HCT116 (cell line): Measurements from ENCODE around the gene NTSR1. TPM values are rescaled to one million over a fixed set of nuclear protein-coding genes. Genes with fewer than 3 reads are reported as not detected.

Source experiments
- ATAC-seq: fragments of 200-7000 bp; cut with Tn5 transposase; 2 replicates; pipeline ENCODE4 v1.9.1; 2020; ENCODE audit warnings: mild to moderate bottlenecking, moderate library complexity
- BruUV-seq: library from RNA; stranded (reverse); fragments of 400-500 nt; replicated peaks from 2 replicates; lab custom pipeline; 2021; lab: Mats Ljungman, UMichigan
- CTCF ChIA-PET: fragments of 300-600 bp; sonication (Branson Sonifier 250); formaldehyde crosslinking; loops from one replicate; lab custom pipeline; 2021; ENCODE audit warnings: antibody characterized with exemption; lab: Charles Lee
- POLR2A ChIA-PET: fragments of 300-600, 350-600 bp; sonication (Branson Sonifier 250); formaldehyde crosslinking; loops from one replicate; lab custom pipeline; 2021; ENCODE audit warnings: antibody characterized with exemption; lab: Charles Lee
- RAD21 ChIA-PET, 2 experiments: fragments of 300-600 bp; sonication (Branson Sonifier 250); formaldehyde crosslinking; loops; one replicate each; lab custom pipeline; 2023; ENCODE audit warnings: low total read pairs in 2 of 2; ENCODE audit not compliant: uncharacterized antibody in 2 of 2, unreplicated experiment in 2 of 2, low non-redundant PET in 1 of 2; lab: Charles Lee
- DNase-seq: peaks from one replicate; pipeline ENCODE4 v3.0.0-alpha.2; 2010; ENCODE audit warnings: low read depth, low spot score
- H2AFZ ChIP-seq: fragments of 200-600 bp; shearing (Covaris generic), sonication (generic); 2 replicates; pipeline ENCODE4 v1.6.1; 2017; ENCODE audit warnings: low read depth, mixed run types, mixed read lengths, antibody characterized with exemption, low read length; ENCODE audit not compliant: poor library complexity, severe bottlenecking
- H3K27ac ChIP-seq: 2 replicates; pipeline ENCODE4 v1.5.1; 2012; ENCODE audit warnings: low read depth, low read length
- H3K27me3 ChIP-seq: fragments of 200-600 bp; sonication (generic); 2 replicates; pipeline ENCODE4 v1.6.1; 2016; ENCODE audit warnings: mixed run types, low read length, mixed read lengths; ENCODE audit not compliant: insufficient read depth
- H3K36me3 ChIP-seq, 2 experiments: fragments of 200-500 bp in 1 of 2; fragments of 200-600 bp in 1 of 2; sonication (Bioruptor generic) in 1 of 2; sonication (generic) in 1 of 2; 2 replicates each; pipeline versions ENCODE4 v1.5.1 to v1.6.1; 2014 to 2016; ENCODE audit warnings: low read length in 2 of 2, inconsistent platforms in 1 of 2, mixed read lengths in 1 of 2, mixed run types in 1 of 2; ENCODE audit not compliant: insufficient read depth in 2 of 2, control insufficient read depth in 1 of 2
- H3K4me1 ChIP-seq, 2 experiments: fragments of 200-600 bp in 1 of 2; sonication (generic) in 1 of 2; 2 replicates each; pipeline versions ENCODE4 v1.5.1 to v1.6.1; 2012 to 2017; ENCODE audit warnings: low read length in 2 of 2, inconsistent platforms in 1 of 2, mild to moderate bottlenecking in 1 of 2, mixed read lengths in 1 of 2, mixed run types in 1 of 2, moderate library complexity in 1 of 2; ENCODE audit not compliant: insufficient read depth in 2 of 2, control insufficient read depth in 1 of 2
- H3K4me2 ChIP-seq: fragments of 200-600 bp; sonication (generic); 2 replicates; pipeline ENCODE4 v1.6.1; 2017; ENCODE audit warnings: mixed run types, low read length, mixed read lengths
- H3K4me3 ChIP-seq, 2 experiments: fragments of 200-600 bp in 1 of 2; sonication (generic) in 1 of 2; replicated peaks in 1 of 2; 2 replicates each; pipeline ENCODE4 v1.5.1; 2011 to 2016; ENCODE audit warnings: low read length in 2 of 2, control low read depth in 1 of 2, low read depth in 1 of 2, mild to moderate bottlenecking in 1 of 2, mixed read lengths in 1 of 2, mixed run types in 1 of 2
- H3K79me2 ChIP-seq: fragments of 200-600 bp; sonication (generic); 2 replicates; pipeline ENCODE4 v1.6.1; 2017; ENCODE audit warnings: mild to moderate bottlenecking, mixed run types, low read length, moderate library complexity, mixed read lengths; ENCODE audit not compliant: insufficient read depth
- H3K9ac ChIP-seq: fragments of 200-600 bp; sonication (generic); 2 replicates; pipeline ENCODE4 v1.6.1; 2016; ENCODE audit warnings: low read length, mixed read lengths
- H3K9me2 ChIP-seq: fragments of 200-600 bp; sonication (generic), shearing (Covaris generic); 2 replicates; pipeline ENCODE4 v1.6.1; 2017; ENCODE audit warnings: mixed run types, mild to moderate bottlenecking, moderate library complexity; ENCODE audit not compliant: insufficient read depth
- H3K9me3 ChIP-seq, 2 experiments: fragments of 200-500 bp in 1 of 2; fragments of 200-600 bp in 1 of 2; sonication (Bioruptor generic) in 1 of 2; sonication (generic) in 1 of 2; 2 replicates each; pipeline ENCODE4 v1.6.1; 2014 to 2017; ENCODE audit warnings: low read length in 2 of 2, mixed read lengths in 2 of 2, inconsistent platforms in 1 of 2, low read depth in 1 of 2, mild to moderate bottlenecking in 1 of 2, mixed run types in 1 of 2, moderate library complexity in 1 of 2; ENCODE audit not compliant: control insufficient read depth in 1 of 2, insufficient read depth in 1 of 2
- H4K20me1 ChIP-seq: fragments of 200-600 bp; sonication (generic), shearing (Covaris generic); 2 replicates; pipeline ENCODE4 v1.6.1; 2017; ENCODE audit warnings: mixed run types, mild to moderate bottlenecking, moderate library complexity; ENCODE audit not compliant: insufficient read depth
- CEBPB ChIP-seq: IDR thresholded peaks from 2 replicates; pipeline ENCODE4 v1.6.1; 2012; ENCODE audit warnings: low read depth
- EGR1 ChIP-seq: IDR thresholded peaks from 2 replicates; pipeline ENCODE4 v1.6.1; 2012; ENCODE audit warnings: low read depth
- ELF1 ChIP-seq: IDR thresholded peaks from 2 replicates; pipeline ENCODE4 v1.6.1; 2012; ENCODE audit warnings: low read depth, borderline replicate concordance
- EZH2 ChIP-seq: fragments of 200-600 bp; sonication (generic); IDR thresholded peaks from 2 replicates; pipeline ENCODE4 v1.6.1; 2017; ENCODE audit warnings: antibody characterized with exemption, mixed run types
- EZH2phosphoT487 ChIP-seq: fragments of 200-600 bp; IDR thresholded peaks from 2 replicates; pipeline ENCODE4 v1.6.1; 2018; ENCODE audit warnings: antibody characterized with exemption, borderline replicate concordance
- FOSL1 ChIP-seq: IDR thresholded peaks from 2 replicates; pipeline ENCODE4 v1.6.1; 2012; ENCODE audit warnings: low read depth
- MAX ChIP-seq: IDR thresholded peaks from 2 replicates; pipeline ENCODE4 v1.6.1; 2012
- POLR2A ChIP-seq: IDR thresholded peaks from 2 replicates; pipeline ENCODE4 v1.7.0; 2011; ENCODE audit warnings: borderline replicate concordance; ENCODE audit not compliant: insufficient read depth, insufficient read length; ENCODE audit errors: extremely low read depth
- POLR2AphosphoS5 ChIP-seq: IDR thresholded peaks from 2 replicates; pipeline ENCODE4 v1.6.1; 2011; ENCODE audit warnings: mild to moderate bottlenecking, low read depth, low read length, moderate library complexity
- SIN3A ChIP-seq: IDR thresholded peaks from 2 replicates; pipeline ENCODE4 v1.6.1; 2012; ENCODE audit warnings: low read depth
- SP1 ChIP-seq: IDR thresholded peaks from 2 replicates; pipeline ENCODE4 v1.6.1; 2012; ENCODE audit warnings: low read depth
- TCF7L2 ChIP-seq: IDR thresholded peaks from 2 replicates; pipeline ENCODE4 v1.7.0; 2011; ENCODE audit warnings: borderline replicate concordance, inconsistent platforms; ENCODE audit not compliant: insufficient read depth, insufficient read length; ENCODE audit errors: extremely low read depth
- ZBTB33 ChIP-seq: IDR thresholded peaks from 2 replicates; pipeline ENCODE4 v1.6.1; 2011; ENCODE audit warnings: mild to moderate bottlenecking, low read length, moderate library complexity; ENCODE audit not compliant: insufficient replicate concordance; ENCODE audit errors: extremely low read depth
- ZFX ChIP-seq: fragments of 450-650 bp; IDR thresholded peaks from 2 replicates; pipeline ENCODE4 v1.6.1; 2017
- ZNF274 ChIP-seq: fragments of 200-500 bp; sonication (Bioruptor generic); IDR thresholded peaks from 2 replicates; pipeline ENCODE4 v1.6.1; 2014; ENCODE audit warnings: mild to moderate bottlenecking, low read depth, low read length, inconsistent platforms
- intact Hi-C: fragments of 100-400 bp; cut with micrococcal nuclease; formaldehyde crosslinking; loops from 2 replicates; pipeline ENCODE4 v1.10.0; 2022
- total RNA-seq: library from RNA; stranded (reverse); gene quantifications from one replicate; pipeline ENCODE4 v1.2.1, GENCODE V29; 2021; ENCODE audit not compliant: unreplicated experiment

Gene NTSR1
- total RNA-seq, 1 experiment from 2014 or later = 187 TPM

GRCh38 chr20:62714799-62715198 is 6.2 kb downstream of the NTSR1 start:
- BruUV-seq = no TSS peak
- no peaks in the 10 kb centered on the region for H3K9me3 ChIP-seq
- ChIA-PET CTCF (interaction anchor here (1.0 kb wide), 1 partner anchor 11 kb away, joined by 3 read pairs; no protein-coding TSS in a partner anchor), RAD21 (no interaction called here), POLR2A (no interaction called here)
- H3K9me2 ChIP-seq = no peaks in the 10 kb centered on the region
- peaks cover 32 to 93% of the 10 kb centered on the region in 2 experiments for H3K36me3 ChIP-seq
- peaks cover 29 to 91% of the 10 kb centered on the region in 2 experiments; a peak in 3 of 4 replicates for H3K4me1 ChIP-seq
- H3K4me3 ChIP-seq = no peak overlapping the region
- peak overlapping the region; percentile 7; the same call in 1 of the 2 replicates for H3K27ac ChIP-seq
- no peaks in the 10 kb centered on the region for H3K27me3 ChIP-seq
- no peak overlapping the region for H3K9ac ChIP-seq
- peaks cover 100% of the 10 kb centered on the region for H3K79me2 ChIP-seq
- peaks cover 33% of the 10 kb centered on the region; the same call in 1 of the 2 replicates for H4K20me1 ChIP-seq
- H3K4me2 ChIP-seq = peak overlapping the region; percentile 37
- DNase-seq (no peak), ATAC-seq (no peak)
- H2AFZ ChIP-seq = no peak overlapping the region
- no peak for TF ChIP-seq POLR2A
- TF ChIP-seq ELF1 = no peak
- TF ChIP-seq ZBTB33 = no peak
- no peak for TF ChIP-seq ZNF274
- no peak for TF ChIP-seq ZFX
- no peak for TF ChIP-seq MAX
- TF ChIP-seq CEBPB = no peak
- TF ChIP-seq POLR2AphosphoS5 = no peak; the same call in 1 of the 2 replicates
- TF ChIP-seq EZH2phosphoT487 = no peak
- no peak for TF ChIP-seq EZH2
- no peak for TF ChIP-seq SIN3A
- TF ChIP-seq FOSL1 = no peak
- no peak for TF ChIP-seq EGR1
- TF ChIP-seq TCF7L2 = no peak
- TF ChIP-seq SP1 = no peak
- TF ChIP-seq, all 23 proteins: peak for 0
- intact Hi-C loops = no loop called here
